Activated CD4-positive, alpha-beta T cell treated with anti-CD3 and anti-CD28 coated beads for 36 hours (primary cell): ENCODE data around the gene TBC1D22B. TPM values are rescaled to one million over a fixed set of nuclear protein-coding genes. Genes with fewer than 3 reads are reported as not detected.

Experiments used
- ATAC-seq: fragments of 200-7000 bp; cut with Tn5 transposase; one replicate; pipeline ENCODE4 v1.10.0; 2021; ENCODE audit warnings: mild to moderate bottlenecking, moderate library complexity
- CTCF ChIA-PET: fragments of 350-600 bp; sonication (Branson Sonifier 250); formaldehyde crosslinking; loops from one replicate; lab custom pipeline; 2021; ENCODE audit warnings: antibody characterized with exemption; lab: Charles Lee
- POLR2A ChIA-PET: fragments of 350-600 bp; sonication (Branson Sonifier 250); formaldehyde crosslinking; loops from one replicate; lab custom pipeline; 2021; ENCODE audit warnings: antibody characterized with exemption, inconsistent platforms; lab: Charles Lee
- DNase-seq: peaks from one replicate; pipeline ENCODE4 v3.0.0-alpha.2; 2020
- H3K27ac Mint-ChIP-seq: one replicate; pipeline ENCODE4 v1.8.0; 2021; ENCODE audit warnings: mixed read lengths
- H3K27me3 Mint-ChIP-seq: one replicate; pipeline ENCODE4 v1.8.0; 2021; ENCODE audit warnings: mixed read lengths
- H3K36me3 Mint-ChIP-seq: one replicate; pipeline ENCODE4 v1.8.0; 2021; ENCODE audit warnings: low read depth, mixed read lengths
- H3K4me1 Mint-ChIP-seq: one replicate; pipeline ENCODE4 v1.8.0; 2021; ENCODE audit warnings: mixed read lengths
- H3K4me3 Mint-ChIP-seq: one replicate; pipeline ENCODE4 v1.8.0; 2021; ENCODE audit warnings: mild to moderate bottlenecking, moderate library complexity, mixed read lengths
- H3K9me3 Mint-ChIP-seq: one replicate; pipeline ENCODE4 v1.8.0; 2021; ENCODE audit warnings: low read depth, mixed read lengths
- intact Hi-C, 2 experiments: fragments of 100-400 bp; cut with DNase I in 1 of 2; cut with micrococcal nuclease in 1 of 2; formaldehyde crosslinking; loops; one replicate each; pipeline versions ENCODE4 v1.14.2 to v1.15.1; 2022 to 2024; cut with DNase I, micrococcal nuclease
- total RNA-seq, 2 experiments: library from RNA; stranded (reverse); gene quantifications; one replicate each; pipeline ENCODE4 v1.2.3, GENCODE V29; 2021

The TBC1D22B gene
- total RNA-seq, 2 experiments from 2014 or later: 14.9 to 17.0 TPM

DNA sequence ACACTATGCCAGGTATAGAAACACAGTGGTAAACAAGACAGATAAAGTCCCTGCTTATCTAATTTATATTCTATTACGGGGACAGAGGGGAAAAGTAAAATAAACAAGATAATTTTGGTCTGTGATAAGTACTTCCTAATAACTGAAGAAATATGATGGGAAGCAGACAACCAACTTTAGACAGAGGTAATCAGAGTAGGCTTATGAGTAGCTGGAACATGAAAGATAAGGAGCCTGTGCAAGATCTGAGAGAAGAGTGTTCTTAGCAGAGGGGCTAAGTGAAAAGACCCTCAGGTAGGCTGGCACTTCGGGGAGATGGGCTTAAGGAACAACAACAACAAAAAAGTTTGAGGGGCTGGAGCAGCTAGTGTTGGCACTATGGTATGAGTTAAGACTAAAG lies 100.3 kb downstream of the TBC1D22B start:
- peaks cover 20% of the 10 kb centered on the region for H3K4me1 Mint-ChIP-seq
- H3K27me3 Mint-ChIP-seq: no peaks in the 10 kb centered on the region
- no peak overlapping the region for H3K27ac Mint-ChIP-seq
- no peaks in the 10 kb centered on the region for H3K9me3 Mint-ChIP-seq
- no peak overlapping the region for H3K4me3 Mint-ChIP-seq
- intact Hi-C loops: no loop called here
- POLR2A ChIA-PET: no interaction called here
- H3K36me3 Mint-ChIP-seq: peaks cover 11% of the 10 kb centered on the region
- ATAC-seq: no peak
- CTCF ChIA-PET: interaction anchor here (0.9 to 1.9 kb wide), 2 partner anchors 24 to 33 kb away, joined by 3 to 11 read pairs; no protein-coding TSS in a partner anchor
- no peak for DNase-seq

GRCh38 chr6:37359039-37359438 lies 101.5 kb downstream of the TBC1D22B start:
- intact Hi-C loops: no loop called here
- no peak overlapping the region for H3K4me3 Mint-ChIP-seq
- H3K27ac Mint-ChIP-seq: no peak overlapping the region
- ChIA-PET CTCF (interaction anchor here (1.7 kb wide), 1 partner anchor 33 kb away, joined by 4 read pairs; no protein-coding TSS in a partner anchor), POLR2A (interaction anchor here (0.7 kb wide), 1 partner anchor 344 kb away, joined by 8 read pairs; no protein-coding TSS in a partner anchor)
- peaks cover 14% of the 10 kb centered on the region for H3K4me1 Mint-ChIP-seq
- no peaks in the 10 kb centered on the region for H3K9me3 Mint-ChIP-seq
- H3K27me3 Mint-ChIP-seq: no peaks in the 10 kb centered on the region
- peaks cover 19% of the 10 kb centered on the region for H3K36me3 Mint-ChIP-seq
- ATAC-seq (no peak), DNase-seq (no peak)

DNA sequence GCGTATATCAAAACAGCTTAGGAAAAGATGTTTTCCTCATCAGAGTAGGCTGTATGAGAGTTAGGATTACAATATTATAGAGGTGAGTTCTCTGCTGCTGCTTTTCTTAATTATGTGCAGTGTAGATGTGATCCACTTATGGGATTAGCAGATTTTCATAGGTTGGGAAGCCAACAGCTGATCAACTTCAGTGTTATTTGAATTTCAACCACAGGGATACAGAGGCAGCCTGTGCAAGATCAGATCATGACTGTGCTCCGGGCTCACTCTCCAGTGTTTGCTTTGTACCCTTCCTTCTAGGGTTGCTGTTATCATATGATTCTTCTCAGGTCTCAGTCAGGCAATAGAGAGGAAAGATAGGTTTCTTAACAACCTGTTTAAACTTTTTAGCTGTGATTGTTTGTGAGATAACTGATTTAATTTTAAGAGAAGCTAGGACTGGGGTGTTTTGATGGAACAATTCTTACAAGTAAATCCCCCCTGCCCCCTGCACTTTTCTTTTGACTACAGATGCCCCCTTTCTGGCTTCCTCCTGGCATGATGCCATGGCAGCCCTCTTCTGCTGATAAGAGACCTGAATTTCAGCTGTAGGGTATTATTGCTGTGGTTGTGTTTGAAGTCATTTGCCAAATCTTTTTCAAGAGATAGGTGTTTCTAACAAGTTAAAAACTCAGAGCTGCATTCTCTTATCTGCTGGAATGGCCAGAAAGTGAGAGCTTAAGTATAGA lies 104.7 kb downstream of the TBC1D22B start:
- H3K9me3 Mint-ChIP-seq: no peaks in the 10 kb centered on the region
- POLR2A ChIA-PET: no interaction called here
- peaks cover 21% of the 10 kb centered on the region for H3K36me3 Mint-ChIP-seq
- intact Hi-C loops: no loop called here
- ATAC-seq: no peak
- H3K4me3 Mint-ChIP-seq: no peak overlapping the region
- no peaks in the 10 kb centered on the region for H3K27me3 Mint-ChIP-seq
- no peaks in the 10 kb centered on the region for H3K4me1 Mint-ChIP-seq
- CTCF ChIA-PET: interaction anchor here (0.6 to 1.7 kb wide), 8 partner anchors 9 to 1500 kb away, joined by 3 to 7 read pairs (median 4); no protein-coding TSS in a partner anchor
- DNase-seq: no peak
- no peak overlapping the region for H3K27ac Mint-ChIP-seq

DNA sequence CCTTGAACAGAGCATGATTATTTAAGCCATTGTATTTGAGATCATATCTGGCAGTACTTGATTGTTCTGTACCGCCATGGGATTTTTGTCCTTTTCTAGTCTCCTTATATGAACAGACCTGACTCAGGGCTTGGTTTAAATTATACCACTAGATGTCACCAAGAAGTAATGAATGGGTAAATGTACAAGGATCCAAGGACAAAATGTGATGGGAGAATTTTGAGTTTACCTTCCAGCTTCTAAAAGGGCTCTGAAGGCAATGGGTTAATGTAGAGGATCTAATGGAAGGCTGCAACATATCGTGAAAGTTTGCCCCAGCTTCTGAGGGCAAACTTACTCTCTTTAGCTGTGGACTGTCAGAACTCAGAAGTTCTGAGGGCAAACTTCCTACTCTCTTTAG lies 108.2 kb downstream of the TBC1D22B start:
- intact Hi-C loops: no loop called here
- DNase-seq (no peak), ATAC-seq (no peak)
- Mint-ChIP-seq H3K9me3 (no peaks in the 10 kb centered on the region), H3K27ac (no peak overlapping the region), H3K36me3 (peaks cover 32% of the 10 kb centered on the region), H3K4me1 (peaks cover 3% of the 10 kb centered on the region), H3K4me3 (no peak overlapping the region), H3K27me3 (no peaks in the 10 kb centered on the region)
- POLR2A ChIA-PET: no interaction called here
- CTCF ChIA-PET: interaction anchor here (0.7 to 1.6 kb wide), 5 partner anchors 9 to 286 kb away, joined by 3 to 5 read pairs (median 4); no protein-coding TSS in a partner anchor

DNA sequence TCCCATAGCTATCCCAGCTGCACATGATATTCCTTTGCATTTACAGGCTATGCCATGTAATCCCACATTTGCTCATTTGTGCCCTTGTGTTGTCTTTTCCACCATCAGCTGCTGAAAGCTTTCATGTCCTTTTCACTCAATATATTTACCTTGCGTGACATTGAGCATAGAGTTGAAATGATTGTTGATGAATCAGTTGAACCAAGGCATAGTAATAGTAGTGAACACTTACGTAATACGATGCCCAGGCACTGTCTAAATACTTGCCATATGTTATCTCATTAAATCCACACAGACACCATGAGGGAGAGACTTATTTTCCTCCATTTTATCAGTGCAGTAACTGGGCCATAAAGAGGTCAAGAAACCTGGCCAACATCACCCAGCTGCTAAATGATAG lies 109.3 kb downstream of the TBC1D22B start:
- intact Hi-C loops: no loop called here
- H3K27ac Mint-ChIP-seq: no peak overlapping the region
- POLR2A ChIA-PET: no interaction called here

DNA sequence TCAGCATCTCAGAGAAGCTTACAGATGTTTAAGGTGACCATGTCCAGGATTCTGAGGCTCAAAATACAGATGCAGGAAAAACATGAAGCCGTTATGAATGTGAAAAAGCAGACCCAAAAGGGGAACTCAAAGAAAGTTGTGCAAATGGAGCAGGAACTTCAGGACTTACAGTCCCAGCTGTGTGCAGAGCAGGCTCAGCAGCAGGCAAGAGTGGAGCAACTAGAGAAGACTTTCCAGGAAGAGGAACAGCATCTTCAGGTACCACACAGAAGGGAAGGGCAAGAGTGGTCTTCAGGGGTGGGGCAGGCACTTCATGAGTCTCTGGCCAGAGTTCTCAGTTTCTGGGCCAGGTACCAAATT lies 111.4 kb downstream of the TBC1D22B start:
- H3K9me3 Mint-ChIP-seq: no peaks in the 10 kb centered on the region
- ATAC-seq: no peak
- H3K27ac Mint-ChIP-seq: peak overlapping the region; percentile 1
- no peak for DNase-seq
- POLR2A ChIA-PET: no interaction called here
- H3K36me3 Mint-ChIP-seq: peaks cover 20% of the 10 kb centered on the region
- CTCF ChIA-PET: no interaction called here
- H3K4me3 Mint-ChIP-seq: no peak overlapping the region
- peaks cover 3% of the 10 kb centered on the region for H3K4me1 Mint-ChIP-seq
- intact Hi-C loops: no loop called here
- H3K27me3 Mint-ChIP-seq: no peaks in the 10 kb centered on the region

More for the DNA sequence above, 109.3 kb downstream of the TBC1D22B start:
- Mint-ChIP-seq H3K4me1 (peaks cover 3% of the 10 kb centered on the region), H3K9me3 (no peaks in the 10 kb centered on the region), H3K27me3 (no peaks in the 10 kb centered on the region), H3K4me3 (no peak overlapping the region), H3K36me3 (peaks cover 27% of the 10 kb centered on the region)
- CTCF ChIA-PET: interaction anchor here (1.0 to 1.3 kb wide), 3 partner anchors 15 to 285 kb away, joined by 4 to 5 read pairs (median 4); no protein-coding TSS in a partner anchor
- ATAC-seq (no peak), DNase-seq (no peak)

GRCh38 chr6:37369321-37370201 lies 112.0 kb downstream of the TBC1D22B start:
- ATAC-seq (no peak), DNase-seq (no peak)
- Mint-ChIP-seq H3K27ac (peak overlapping the region; percentile 1), H3K4me1 (peaks cover 3% of the 10 kb centered on the region), H3K27me3 (no peaks in the 10 kb centered on the region), H3K9me3 (no peaks in the 10 kb centered on the region), H3K4me3 (no peak overlapping the region), H3K36me3 (peaks cover 20% of the 10 kb centered on the region)
- intact Hi-C loops: no loop called here
- POLR2A ChIA-PET: no interaction called here
- CTCF ChIA-PET: interaction anchor here (0.5 kb wide), 1 partner anchor 52 kb away, joined by 3 read pairs; no protein-coding TSS in a partner anchor

- DNase-seq (no peak), ATAC-seq (no peak)
- CTCF ChIA-PET: interaction anchor here (1.2 to 2.7 kb wide), 4 partner anchors 9 to 194 kb away, joined by 3 to 11 read pairs (median 6); no protein-coding TSS in a partner anchor
- no peaks in the 10 kb centered on the region for H3K9me3 Mint-ChIP-seq
- no peaks in the 10 kb centered on the region for H3K27me3 Mint-ChIP-seq
- peaks cover 3% of the 10 kb centered on the region for H3K4me1 Mint-ChIP-seq
- POLR2A ChIA-PET: no interaction called here
- peaks cover 20% of the 10 kb centered on the region for H3K36me3 Mint-ChIP-seq
- intact Hi-C loops: no loop called here
- H3K27ac Mint-ChIP-seq: no peak overlapping the region
- no peak overlapping the region for H3K4me3 Mint-ChIP-seq
Measured at GRCh38 chr6:37371154-37372083, 113.8 kb downstream of the TBC1D22B start.

DNA sequence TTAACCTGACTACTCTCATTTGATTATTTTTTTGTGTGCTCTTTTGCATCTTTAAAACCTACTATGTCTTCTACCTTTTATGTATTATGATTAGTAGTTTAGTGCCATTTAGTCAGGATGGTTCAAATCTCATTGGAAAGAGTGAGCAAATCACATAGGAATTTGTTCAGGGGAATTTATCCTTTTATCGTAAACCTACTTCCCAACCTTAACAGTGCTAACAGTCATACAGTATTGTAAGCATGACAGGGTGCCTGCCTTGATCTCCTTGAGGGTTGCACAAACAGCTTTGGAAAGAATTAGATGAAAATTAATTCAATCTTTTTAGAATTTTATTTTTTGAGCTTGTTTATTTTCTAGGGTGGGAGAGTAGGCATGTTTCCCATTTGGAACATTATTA lies 114.5 kb downstream of the TBC1D22B start:
- no peaks in the 10 kb centered on the region for H3K9me3 Mint-ChIP-seq
- no peak for DNase-seq
- ChIA-PET CTCF (interaction anchor here (1.2 to 2.7 kb wide), 4 partner anchors 9 to 194 kb away, joined by 3 to 11 read pairs (median 6); no protein-coding TSS in a partner anchor), POLR2A (no interaction called here)
- H3K36me3 Mint-ChIP-seq: peaks cover 22% of the 10 kb centered on the region
- peaks cover 3% of the 10 kb centered on the region for H3K4me1 Mint-ChIP-seq
- H3K27me3 Mint-ChIP-seq: no peaks in the 10 kb centered on the region
- no peak overlapping the region for H3K27ac Mint-ChIP-seq
- ATAC-seq: no peak
- H3K4me3 Mint-ChIP-seq: no peak overlapping the region
- intact Hi-C loops: no loop called here

DNA sequence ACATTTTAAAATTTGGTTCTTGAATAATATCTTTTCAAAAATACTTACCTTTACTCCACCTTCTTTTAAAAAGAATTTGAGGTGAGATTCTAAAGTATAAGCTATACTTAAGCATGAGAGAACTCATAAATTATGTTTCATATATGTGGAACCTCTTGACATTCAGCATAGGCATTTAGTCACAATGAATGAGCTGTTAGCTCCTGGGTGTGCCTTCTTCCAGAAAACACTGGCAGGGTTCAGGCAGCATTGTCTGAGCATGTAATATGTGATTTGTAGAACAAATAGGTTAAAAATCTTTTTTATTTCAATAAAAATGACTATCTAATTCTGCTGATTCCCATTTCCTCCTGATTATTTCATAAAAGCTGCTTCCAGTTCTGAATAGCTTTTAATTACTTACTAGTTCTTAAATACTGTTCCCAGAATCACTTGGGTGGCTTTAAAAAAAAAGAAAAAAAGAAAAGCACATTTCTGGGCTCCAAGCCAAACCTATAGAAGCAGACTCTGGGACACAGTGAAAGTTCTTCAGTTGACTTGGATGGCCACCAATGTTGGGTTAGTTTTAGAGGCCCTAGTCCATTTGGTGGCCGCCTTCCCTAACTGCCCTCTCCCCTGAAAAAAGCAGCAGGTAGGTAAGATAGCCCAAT lies 116.4 kb downstream of the TBC1D22B start:
- peaks cover 24% of the 10 kb centered on the region for H3K36me3 Mint-ChIP-seq
- ATAC-seq (no peak), DNase-seq (no peak)
- POLR2A ChIA-PET: interaction anchor here (0.7 kb wide), 1 partner anchor 1468 kb away, joined by 3 read pairs; no protein-coding TSS in a partner anchor
- H3K4me1 Mint-ChIP-seq: peaks cover 3% of the 10 kb centered on the region
- intact Hi-C loops: no loop called here
- H3K27ac Mint-ChIP-seq: no peak overlapping the region
- no peak overlapping the region for H3K4me3 Mint-ChIP-seq
- CTCF ChIA-PET: interaction anchor here (1.2 to 1.4 kb wide), 2 partner anchors 13 to 48 kb away, joined by 3 to 5 read pairs; no protein-coding TSS in a partner anchor
- no peaks in the 10 kb centered on the region for H3K27me3 Mint-ChIP-seq
- no peaks in the 10 kb centered on the region for H3K9me3 Mint-ChIP-seq
